Transverse colon (tissue), 4 donors: ENCODE results near the gene GLT8D1. TPM values are rescaled to one million over a fixed set of nuclear protein-coding genes. Genes with fewer than 3 reads are reported as not detected.

Experiments
- DNase-seq: peaks from one replicate; pipeline ENCODE4 v3.0.0-alpha.2; 2019
- H3K27ac ChIP-seq, 4 donors: fragments of 200-600 bp; sonication (generic); 2 replicates each; pipeline ENCODE4 v1.5.1; 2016 to 2018; ENCODE audit warnings: inconsistent platforms in 4 of 4
- H3K27me3 ChIP-seq: fragments of 200-600 bp; sonication (generic); 2 replicates; pipeline ENCODE4 v1.5.1; 2017; ENCODE audit warnings: inconsistent platforms
- H3K36me3 ChIP-seq, 4 donors: fragments of 200-600 bp; sonication (generic); 2 replicates each; pipeline ENCODE4 v1.5.1; 2017 to 2019; ENCODE audit warnings: inconsistent platforms in 4 of 4
- H3K4me1 ChIP-seq, 4 donors: fragments of 200-600 bp; sonication (generic); 2 replicates each; pipeline ENCODE4 v1.5.1; 2017 to 2020; ENCODE audit warnings: inconsistent platforms in 4 of 4
- H3K4me3 ChIP-seq, 4 donors: fragments of 200-600 bp; sonication (generic); 1 replicate in 1 of 4; 2 replicates in 3 of 4; pipeline versions ENCODE4 v1.5.1 to v1.6.1; 2017 to 2019; ENCODE audit warnings: inconsistent platforms in 4 of 4
- H3K9me3 ChIP-seq, 2 donors: fragments of 200-600 bp; sonication (generic); 2 replicates each; pipeline ENCODE4 v1.5.1; 2017 to 2019; ENCODE audit warnings: inconsistent platforms in 2 of 2
- CTCF ChIP-seq, 5 experiments: fragments of 200-600 bp in 3 of 5; fragments of 450-650 bp in 2 of 5; sonication (generic) in 3 of 5; IDR thresholded peaks; 1 replicate in 2 of 5; 2 replicates in 3 of 5; pipeline ENCODE4 v1.5.1; 2016 to 2017; ENCODE audit warnings: antibody characterized with exemption in 5 of 5, inconsistent platforms in 3 of 5, mild to moderate bottlenecking in 2 of 5, moderate library complexity in 1 of 5
- EP300 ChIP-seq: sonication (generic); formaldehyde crosslinking; IDR thresholded peaks from one replicate; pipeline ENCODE4 v1.6.1; 2017; ENCODE audit warnings: antibody characterized with exemption, low read depth
- POLR2A ChIP-seq: fragments of 450-650 bp; IDR thresholded peaks from one replicate; pipeline ENCODE4 v1.6.1; 2016; ENCODE audit warnings: antibody characterized with exemption, mild to moderate bottlenecking, moderate library complexity
- POLR2AphosphoS5 ChIP-seq, 3 donors: sonication (generic); formaldehyde crosslinking; IDR thresholded peaks; one replicate each; pipeline ENCODE4 v1.6.1; 2016; ENCODE audit warnings: antibody characterized with exemption in 3 of 3
- WGBS, 2 donors: methylation state at CpG; one replicate each; pipeline ENCODE4 v1.1.5; 2018; ENCODE audit warnings: low coverage in 1 of 2; 5-methylcytosine and 5-hydroxymethylcytosine counted together
- in situ Hi-C, 4 donors: fragments of 200-750 bp; cut with MboI; loops; one replicate each; pipeline versions ENCODE4 v1.15.0 to v1.15.1; 2017; ENCODE audit warnings: low sequenced_read_pairs in 3 of 4, low pct_ligation_motif_present in 1 of 4, low pct_unique_long_range_greater_than_20kb in 1 of 4
- intact Hi-C: fragments of 100-400 bp; cut with DNase I; formaldehyde crosslinking; loops from one replicate; pipeline ENCODE4 v1.15.1; 2023; ENCODE audit warnings: low total_unique reads
- total RNA-seq, 4 donors: library from RNA; depleted of rRNA; stranded (reverse); fragments of >200 nt; gene quantifications; one replicate each; pipeline ENCODE4 v1.1.0, GENCODE V29; 2016

Gene GLT8D1
- total RNA-seq, 4 donors from 2014 or later: 34.3 to 52.6 (median 37.2) TPM; not detected in 1

- intact Hi-C loops: no loop called here
- no peak for DNase-seq
- WGBS, 2 donors: 90 to 91% methylated on average over 2 of the region's 2 CpGs
- Histone ChIP-seq H3K36me3 (peaks cover 0 to 79% (median 38%) of the 10 kb centered on the region in 4 donors), H3K27me3 (no peaks in the 10 kb centered on the region), H3K4me1 (peaks cover 5 to 20% (median 17%) of the 10 kb centered on the region in 4 donors), H3K4me3 (no peak overlapping the region), H3K9me3 (no peaks in the 10 kb centered on the region), H3K27ac (no peak overlapping the region)
- TF ChIP-seq CTCF (IDR thresholded peaks at IDR 0.05) (no peak), POLR2A (no peak), EP300 (no peak), POLR2AphosphoS5 (IDR thresholded peaks at IDR 0.05) (no peak)
- in situ Hi-C loops: no loop called here
Observed at GRCh38 chr3:52690560-52690959, 15.0 kb downstream of the GLT8D1 start.

DNA sequence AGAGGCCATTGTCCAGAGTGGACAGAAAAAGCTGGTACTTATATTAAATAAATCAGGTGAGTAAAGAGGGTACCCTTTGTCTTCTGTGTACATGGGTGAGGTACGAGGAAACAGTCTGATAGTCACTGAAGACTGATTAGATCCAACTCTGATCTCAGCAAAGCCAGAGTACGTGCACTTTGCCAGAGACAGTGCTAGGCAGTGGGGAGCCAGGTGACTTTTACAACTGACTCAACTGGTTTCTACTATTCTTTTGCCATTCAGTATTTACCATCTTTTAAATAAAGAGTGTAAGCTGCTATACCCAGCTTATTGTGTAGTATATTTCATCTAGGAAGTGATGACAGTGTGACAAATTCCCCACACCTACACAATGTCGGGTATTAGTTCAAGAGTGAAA is 16.4 kb downstream of the GLT8D1 start:
- peaks cover 0 to 67% (median 32%) of the 10 kb centered on the region in 4 donors for H3K36me3 ChIP-seq
- in situ Hi-C loops: no loop called here

GRCh38 chr3:52688266-52688665 is 17.3 kb downstream of the GLT8D1 start:
- peaks cover 5 to 36% (median 28%) of the 10 kb centered on the region in 4 donors for H3K4me1 ChIP-seq
- in situ Hi-C loops: no loop called here
- H3K36me3 ChIP-seq: peaks cover 0 to 60% (median 28%) of the 10 kb centered on the region in 4 donors
- H3K27ac ChIP-seq: peak overlapping the region in 1 of 4 donors; percentile 11
- no peaks in the 10 kb centered on the region for H3K27me3 ChIP-seq
- no peak for DNase-seq
- H3K9me3 ChIP-seq: no peaks in the 10 kb centered on the region
- no peak overlapping the region for H3K4me3 ChIP-seq
- intact Hi-C loops: no loop called here
- 36 to 79% methylated on average over 6 of the region's 6 CpGs for WGBS, 2 donors
- TF ChIP-seq CTCF (IDR thresholded peaks at IDR 0.05) (no peak), EP300 (no peak)

More for the DNA sequence above, 16.4 kb downstream of the GLT8D1 start:
- TF ChIP-seq EP300 (no peak), POLR2AphosphoS5 (IDR thresholded peaks at IDR 0.05) (no peak), POLR2A (no peak), CTCF (IDR thresholded peaks at IDR 0.05) (no peak)
- WGBS, 2 donors: 85 to 100% methylated on average over 1 to 3 of the region's 3 CpGs
- DNase-seq: no peak
- intact Hi-C loops: no loop called here
- Histone ChIP-seq H3K4me1 (peaks cover 5 to 28% (median 26%) of the 10 kb centered on the region in 4 donors), H3K27me3 (no peaks in the 10 kb centered on the region), H3K27ac (no peak overlapping the region), H3K9me3 (no peaks in the 10 kb centered on the region), H3K4me3 (no peak overlapping the region)

DNA sequence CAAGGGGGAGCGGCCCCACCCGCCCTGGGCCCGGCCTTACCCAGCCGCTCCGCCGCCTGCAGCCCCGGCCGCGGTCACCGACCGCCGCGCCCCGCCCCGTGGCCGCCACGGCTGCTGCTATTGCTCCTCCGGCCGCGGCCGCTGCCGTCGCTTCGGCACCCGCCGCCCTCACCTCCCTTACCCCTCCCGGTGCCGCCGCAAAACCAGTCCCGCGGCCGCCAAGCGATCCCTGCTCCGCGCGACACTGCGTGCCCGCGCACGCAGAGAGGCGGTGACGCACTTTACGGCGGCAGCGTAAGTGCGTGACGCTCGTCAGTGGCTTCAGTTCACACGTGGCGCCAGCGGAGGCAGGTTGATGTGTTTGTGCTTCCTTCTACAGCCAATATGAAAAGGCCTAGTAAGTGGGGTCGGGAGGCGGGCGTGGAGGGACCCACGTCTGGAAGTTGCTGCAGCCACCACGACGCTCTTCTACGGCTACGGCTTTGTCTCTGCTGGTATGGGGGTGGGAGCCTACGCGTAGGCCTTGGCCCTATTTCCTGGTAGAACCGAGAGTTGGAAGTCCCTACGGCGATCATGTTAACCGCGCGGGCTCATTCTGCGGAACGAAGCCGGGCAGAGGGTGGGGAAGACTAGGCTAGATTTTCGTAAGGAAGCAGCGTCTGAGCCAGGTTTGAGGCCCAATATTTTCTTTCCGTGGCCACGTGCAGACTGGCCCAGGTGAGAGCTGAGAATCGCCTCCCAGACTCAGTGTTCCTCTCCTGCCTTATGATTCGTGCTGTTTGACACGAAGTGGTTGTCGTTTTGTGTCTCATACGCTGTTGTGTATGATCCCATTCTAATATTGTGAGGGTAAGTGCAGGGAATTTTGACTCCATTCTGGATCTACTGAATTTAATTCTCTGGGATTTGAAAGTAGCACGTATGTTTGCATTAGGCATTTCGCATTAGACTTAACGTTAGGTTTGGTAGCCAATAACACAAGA is 19.6 kb downstream of the GLT8D1 start, which contains the start of the genes GNL3 and PBRM1:
Gene GNL3 (plus strand): TSS at position 324 of the 983 bp plus-strand sequence. CDS start 61 bp downstream, at position 385.
Gene PBRM1 (minus strand): TSS at position 205 of the 983 bp plus-strand sequence.
- WGBS, 2 donors: 0 to 1% methylated on average over 10 to 60 of the region's 82 CpGs
- intact Hi-C loops: no loop called here

More for the DNA sequence above, 19.6 kb downstream of the GLT8D1 start, which contains the start of the genes GNL3 and PBRM1:
- H3K36me3 ChIP-seq: peaks cover 0 to 38% (median 17%) of the 10 kb centered on the region in 4 donors
- TF ChIP-seq CTCF (IDR thresholded peaks at IDR 0.05) (no peak), POLR2AphosphoS5 (IDR thresholded peaks at IDR 0.05) (peak; percentile 92 to 96 (median 94)), POLR2A (peak; percentile 73)
- peaks cover 5 to 45% (median 33%) of the 10 kb centered on the region in 4 donors for H3K4me1 ChIP-seq
- DNase-seq: peak; percentile 95
- peak within 1 kb of the TSS; percentile 95 to 99 (median 96) for H3K27ac ChIP-seq
- H3K4me3 ChIP-seq: peak within 1 kb of the TSS; percentile 64 to 81 (median 72)
- in situ Hi-C loops: no loop called here
- no peaks in the 10 kb centered on the region for H3K9me3 ChIP-seq
- H3K27me3 ChIP-seq: no peaks in the 10 kb centered on the region
